HEK293 (cell line): ENCODE results near the gene HID1.
A peak's percentile ranks its signal among the peaks of the same experiment; 100 is the strongest.

Source experiments
- ELK4 ChIP-seq: IDR thresholded peaks from 2 replicates; pipeline ENCODE4 v1.6.1; 2011; ENCODE audit warnings: mild to moderate bottlenecking, low read depth, low read length, borderline replicate concordance
- FEZF1 ChIP-seq: fragments of 450-650 bp; formaldehyde crosslinking; IDR thresholded peaks from 2 replicates; pipeline ENCODE4 v1.5.1; 2016; ENCODE audit warnings: missing biosample characterization, missing genetic modification characterization
- HIC1 ChIP-seq: fragments of 450-650 bp; formaldehyde crosslinking; IDR thresholded peaks from 2 replicates; pipeline ENCODE4 v1.5.1; 2016; ENCODE audit warnings: missing biosample characterization, missing genetic modification characterization
- MEIS1 ChIP-seq: sonication (generic); formaldehyde crosslinking; IDR thresholded peaks from 2 replicates; pipeline ENCODE4 v1.8.1; 2022; ENCODE audit warnings: missing genetic modification reagents, mild to moderate bottlenecking, borderline replicate concordance
- MYNN ChIP-seq: fragments of 450-650 bp; formaldehyde crosslinking; IDR thresholded peaks from 2 replicates; pipeline ENCODE4 v1.5.1; 2016; ENCODE audit warnings: missing biosample characterization, missing genetic modification characterization, borderline replicate concordance
- PRDM2 ChIP-seq: fragments of 450-650 bp; formaldehyde crosslinking; IDR thresholded peaks from 2 replicates; pipeline ENCODE4 v1.5.1; 2016; ENCODE audit warnings: missing biosample characterization, missing genetic modification characterization, borderline replicate concordance
- SP7 ChIP-seq: fragments of 450-650 bp; formaldehyde crosslinking; IDR thresholded peaks from 2 replicates; pipeline ENCODE4 v1.5.1; 2016; ENCODE audit warnings: missing biosample characterization, missing genetic modification characterization
- ZBTB7A ChIP-seq: fragments of 450-650 bp; formaldehyde crosslinking; IDR thresholded peaks from 2 replicates; pipeline ENCODE4 v1.5.1; 2016; ENCODE audit warnings: low read depth, missing biosample characterization, missing genetic modification characterization
- ZNF121 ChIP-seq: fragments of 450-650 bp; formaldehyde crosslinking; IDR thresholded peaks from 2 replicates; pipeline ENCODE4 v1.5.1; 2016; ENCODE audit warnings: missing biosample characterization, missing genetic modification characterization
- ZNF146 ChIP-seq: fragments of 450-650 bp; formaldehyde crosslinking; IDR thresholded peaks from 2 replicates; pipeline ENCODE4 v1.5.1; 2016; ENCODE audit warnings: missing biosample characterization, missing genetic modification characterization
- ZNF184 ChIP-seq: fragments of 450-650 bp; IDR thresholded peaks from 2 replicates; pipeline ENCODE4 v1.5.1; 2018; ENCODE audit warnings: missing biosample characterization, mild to moderate bottlenecking, missing genetic modification characterization
- ZNF221 ChIP-seq: fragments of 450-650 bp; formaldehyde crosslinking; IDR thresholded peaks from 2 replicates; pipeline ENCODE4 v1.5.1; 2017; ENCODE audit warnings: missing biosample characterization, missing genetic modification characterization, borderline replicate concordance
- ZNF350 ChIP-seq: fragments of 450-650 bp; formaldehyde crosslinking; IDR thresholded peaks from 2 replicates; pipeline ENCODE4 v1.5.0; 2017; ENCODE audit warnings: missing biosample characterization, mild to moderate bottlenecking, missing genetic modification characterization
- ZNF501 ChIP-seq: fragments of 450-650 bp; formaldehyde crosslinking; IDR thresholded peaks from 2 replicates; pipeline ENCODE4 v1.5.1; 2016; ENCODE audit warnings: missing biosample characterization, missing genetic modification characterization
- ZNF555 ChIP-seq: fragments of 450-650 bp; formaldehyde crosslinking; conservative IDR thresholded peaks from 2 replicates; pipeline ENCODE4 v1.5.1; 2017; ENCODE audit warnings: missing biosample characterization, mild to moderate bottlenecking, missing genetic modification characterization, inconsistent platforms
- ZNF561 ChIP-seq: fragments of 450-650 bp; IDR thresholded peaks from 2 replicates; pipeline ENCODE4 v1.5.1; 2018; ENCODE audit warnings: missing biosample characterization, missing genetic modification characterization, borderline replicate concordance
- ZNF777 ChIP-seq: fragments of 450-650 bp; formaldehyde crosslinking; IDR thresholded peaks from 2 replicates; pipeline ENCODE4 v1.5.1; 2017; ENCODE audit warnings: missing biosample characterization, missing genetic modification characterization, borderline replicate concordance
- ZNF837 ChIP-seq: fragments of 450-650 bp; formaldehyde crosslinking; IDR thresholded peaks from 2 replicates; pipeline ENCODE4 v1.5.1; 2016; ENCODE audit warnings: missing biosample characterization, missing genetic modification characterization
- ZNF843 ChIP-seq: fragments of 450-650 bp; formaldehyde crosslinking; IDR thresholded peaks from 2 replicates; pipeline ENCODE4 v1.5.1; 2016; ENCODE audit warnings: missing biosample characterization, missing genetic modification characterization
- TF ChIP-seq, protein P1 (sequence below): fragments of 450-650 bp; IDR thresholded peaks from 2 replicates; pipeline ENCODE4 v1.5.1; 2018; ENCODE audit warnings: missing biosample characterization, missing genetic modification characterization
- TF ChIP-seq, protein P2 (sequence below): fragments of 450-650 bp; formaldehyde crosslinking; IDR thresholded peaks from 2 replicates; pipeline ENCODE4 v1.5.1; 2016; ENCODE audit warnings: missing biosample characterization, missing genetic modification characterization
- TF ChIP-seq, protein P3 (sequence below): fragments of 450-650 bp; formaldehyde crosslinking; IDR thresholded peaks from 2 replicates; pipeline ENCODE4 v1.5.1; 2016; ENCODE audit warnings: missing biosample characterization, missing genetic modification characterization

The HID1 gene

GRCh38 chr17:74972107-74972972 is at the start of gene HID1 (continued):
- TF ChIP-seq PRDM2 (tag by site-specific recombination) (no peak), ZNF837 (no peak), ELK4 (no peak), ZNF777 (tag by site-specific recombination) (no peak), MEIS1 (no peak), ZNF121 (tag by site-specific recombination) (no peak), ZNF350 (tag by site-specific recombination) (no peak), SP7 (no peak), ZBTB7A (peak; percentile 77), HIC1 (tag by site-specific recombination) (no peak; the same call in 1 of the 2 replicates), ZNF221 (tag by site-specific recombination) (no peak), ZNF184 (no peak), ZNF555 (tag by site-specific recombination) (no peak), FEZF1 (tag by site-specific recombination) (no peak), ZNF146 (tag by site-specific recombination) (no peak), ZNF501 (tag by site-specific recombination) (no peak), MYNN (no peak), ZNF561 (tag by site-specific recombination) (no peak), ZNF843 (tag by site-specific recombination) (no peak)
- TF ChIP-seq, protein P1, sequence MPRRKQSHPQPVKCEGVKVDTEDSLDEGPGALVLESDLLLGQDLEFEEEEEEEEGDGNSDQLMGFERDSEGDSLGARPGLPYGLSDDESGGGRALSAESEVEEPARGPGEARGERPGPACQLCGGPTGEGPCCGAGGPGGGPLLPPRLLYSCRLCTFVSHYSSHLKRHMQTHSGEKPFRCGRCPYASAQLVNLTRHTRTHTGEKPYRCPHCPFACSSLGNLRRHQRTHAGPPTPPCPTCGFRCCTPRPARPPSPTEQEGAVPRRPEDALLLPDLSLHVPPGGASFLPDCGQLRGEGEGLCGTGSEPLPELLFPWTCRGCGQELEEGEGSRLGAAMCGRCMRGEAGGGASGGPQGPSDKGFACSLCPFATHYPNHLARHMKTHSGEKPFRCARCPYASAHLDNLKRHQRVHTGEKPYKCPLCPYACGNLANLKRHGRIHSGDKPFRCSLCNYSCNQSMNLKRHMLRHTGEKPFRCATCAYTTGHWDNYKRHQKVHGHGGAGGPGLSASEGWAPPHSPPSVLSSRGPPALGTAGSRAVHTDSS (tag by site-specific recombination): no peak
- TF ChIP-seq, protein P2, sequence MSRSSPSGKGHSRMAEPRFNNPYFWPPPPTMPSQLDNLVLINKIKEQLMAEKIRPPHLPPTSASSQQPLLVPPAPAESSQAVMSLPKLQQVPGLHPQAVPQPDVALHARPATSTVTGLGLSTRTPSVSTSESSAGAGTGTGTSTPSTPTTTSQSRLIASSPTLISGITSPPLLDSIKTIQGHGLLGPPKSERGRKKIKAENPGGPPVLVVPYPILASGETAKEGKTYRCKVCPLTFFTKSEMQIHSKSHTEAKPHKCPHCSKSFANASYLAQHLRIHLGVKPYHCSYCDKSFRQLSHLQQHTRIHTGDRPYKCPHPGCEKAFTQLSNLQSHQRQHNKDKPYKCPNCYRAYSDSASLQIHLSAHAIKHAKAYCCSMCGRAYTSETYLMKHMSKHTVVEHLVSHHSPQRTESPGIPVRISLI (tag by site-specific recombination): no peak
- TF ChIP-seq, protein P3, sequence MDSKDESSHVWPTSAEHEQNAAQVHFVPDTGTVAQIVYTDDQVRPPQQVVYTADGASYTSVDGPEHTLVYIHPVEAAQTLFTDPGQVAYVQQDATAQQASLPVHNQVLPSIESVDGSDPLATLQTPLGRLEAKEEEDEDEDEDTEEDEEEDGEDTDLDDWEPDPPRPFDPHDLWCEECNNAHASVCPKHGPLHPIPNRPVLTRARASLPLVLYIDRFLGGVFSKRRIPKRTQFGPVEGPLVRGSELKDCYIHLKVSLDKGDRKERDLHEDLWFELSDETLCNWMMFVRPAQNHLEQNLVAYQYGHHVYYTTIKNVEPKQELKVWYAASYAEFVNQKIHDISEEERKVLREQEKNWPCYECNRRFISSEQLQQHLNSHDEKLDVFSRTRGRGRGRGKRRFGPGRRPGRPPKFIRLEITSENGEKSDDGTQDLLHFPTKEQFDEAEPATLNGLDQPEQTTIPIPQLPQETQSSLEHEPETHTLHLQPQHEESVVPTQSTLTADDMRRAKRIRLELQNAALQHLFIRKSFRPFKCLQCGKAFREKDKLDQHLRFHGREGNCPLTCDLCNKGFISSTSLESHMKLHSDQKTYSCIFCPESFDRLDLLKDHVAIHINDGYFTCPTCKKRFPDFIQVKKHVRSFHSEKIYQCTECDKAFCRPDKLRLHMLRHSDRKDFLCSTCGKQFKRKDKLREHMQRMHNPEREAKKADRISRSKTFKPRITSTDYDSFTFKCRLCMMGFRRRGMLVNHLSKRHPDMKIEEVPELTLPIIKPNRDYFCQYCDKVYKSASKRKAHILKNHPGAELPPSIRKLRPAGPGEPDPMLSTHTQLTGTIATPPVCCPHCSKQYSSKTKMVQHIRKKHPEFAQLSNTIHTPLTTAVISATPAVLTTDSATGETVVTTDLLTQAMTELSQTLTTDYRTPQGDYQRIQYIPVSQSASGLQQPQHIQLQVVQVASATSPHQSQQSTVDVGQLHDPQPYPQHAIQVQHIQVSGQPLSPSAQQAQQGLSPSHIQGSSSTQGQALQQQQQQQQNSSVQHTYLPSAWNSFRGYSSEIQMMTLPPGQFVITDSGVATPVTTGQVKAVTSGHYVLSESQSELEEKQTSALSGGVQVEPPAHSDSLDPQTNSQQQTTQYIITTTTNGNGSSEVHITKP (tag by site-specific recombination): peak; percentile 77
